Gastrocnemius medialis (tissue), 4 donors: ENCODE measurements around the gene DYNLT4. TPM values are rescaled to one million over a fixed set of nuclear protein-coding genes. Genes with fewer than 3 reads are reported as not detected.
A peak's percentile ranks its signal among the peaks of the same experiment; 100 is the strongest.
"Not testable (repeated sequence)": the region's sequence is repeated elsewhere in the genome, so short reads cannot be mapped to it uniquely, and the experiment has no call there.

ENCODE experiments used
- ATAC-seq, 2 donors: fragments of 150-250 bp; one replicate each; pipeline ENCODE4 v1.9.1; 2016
- DNase-seq, 2 donors: peaks; one replicate each; pipeline ENCODE4 v3.0.0-alpha.2; 2019
- H3K27ac ChIP-seq, 4 donors: fragments of 200-600 bp; sonication (generic); 1 replicate in 1 of 4; 2 replicates in 3 of 4; pipeline ENCODE4 v1.5.1; 2016 to 2018; ENCODE audit warnings: mild to moderate bottlenecking in 2 of 4, moderate library complexity in 1 of 4
- H3K27me3 ChIP-seq, 3 donors: fragments of 200-600 bp; sonication (generic) in 2 of 3; 1 replicate in 1 of 3; 2 replicates in 2 of 3; pipeline versions ENCODE4 v1.5.1 to v1.6.0; 2016 to 2019; ENCODE audit warnings: mild to moderate bottlenecking in 1 of 3, moderate library complexity in 1 of 3
- H3K36me3 ChIP-seq, 2 donors: fragments of 200-600 bp; sonication (generic) in 1 of 2; one replicate each; pipeline ENCODE4 v1.5.1; 2017 to 2018
- H3K4me1 ChIP-seq, 2 donors: fragments of 200-600 bp; sonication (generic) in 1 of 2; one replicate each; pipeline ENCODE4 v1.5.1; 2016 to 2017; ENCODE audit warnings: mild to moderate bottlenecking in 2 of 2
- H3K4me3 ChIP-seq, 4 donors: fragments of 200-600 bp; sonication (generic) in 3 of 4; 1 replicate in 1 of 4; 2 replicates in 3 of 4; pipeline ENCODE4 v1.5.1; 2016 to 2019; ENCODE audit warnings: mild to moderate bottlenecking in 2 of 4
- H3K9me3 ChIP-seq, 3 donors: fragments of 200-600 bp; sonication (generic) in 2 of 3; 1 replicate in 1 of 3; 2 replicates in 2 of 3; pipeline ENCODE4 v1.5.1; 2016 to 2019
- CTCF ChIP-seq, 5 experiments: fragments of 450-650 bp in 3 of 5; fragments of 200-600 bp in 2 of 5; sonication (generic) in 2 of 5; IDR thresholded peaks in 4 of 5; conservative IDR thresholded peaks in 1 of 5; 1 replicate in 4 of 5; 2 replicates in 1 of 5; pipeline ENCODE4 v1.5.1; 2016 to 2019; ENCODE audit warnings: antibody characterized with exemption in 5 of 5, mild to moderate bottlenecking in 3 of 5, moderate library complexity in 3 of 5
- POLR2A ChIP-seq, 2 donors: fragments of 450-650 bp; IDR thresholded peaks; one replicate each; pipeline ENCODE4 v1.6.1; 2017; ENCODE audit warnings: antibody characterized with exemption in 2 of 2, mild to moderate bottlenecking in 2 of 2, moderate library complexity in 2 of 2
- in situ Hi-C, 4 donors: fragments of 200-750 bp; cut with MboI; loops; one replicate each; pipeline versions ENCODE4 v1.15.0 to v1.8.0; 2017; ENCODE audit warnings: low sequenced_read_pairs in 4 of 4
- intact Hi-C: fragments of 100-400 bp; cut with DNase I; formaldehyde crosslinking; loops from one replicate; pipeline ENCODE4 v1.15.1; 2023; ENCODE audit warnings: low total_unique reads
- total RNA-seq, 4 donors: library from RNA; depleted of rRNA; stranded (reverse); fragments of >200 nt; gene quantifications; one replicate each; pipeline versions ENCODE4 v1.1.0 to v1.2.3, GENCODE V29; 2016

DYNLT4 gene
- total RNA-seq, 4 donors from 2014 or later = not detected

- peaks cover 3 to 7% of the 10 kb centered on the region in 2 donors for H3K4me1 ChIP-seq
- peak; percentile 62 to 64 for ATAC-seq
- H3K36me3 ChIP-seq = no peaks in the 10 kb centered on the region
- peak in 1 of 2 donors; percentile 30 for DNase-seq
- H3K27me3 ChIP-seq = no peaks in the 10 kb centered on the region
- intact Hi-C loops (loop anchor here (10.0 kb wide), 1 partner anchor 142 kb away; the partner anchor contains the start of gene EIF2B3), in situ Hi-C loops (no loop called here)
- peak within 1 kb of the TSS; percentile 55 to 64 (median 60) for H3K4me3 ChIP-seq
- H3K9me3 ChIP-seq = no peaks in the 10 kb centered on the region
- no peak for TF ChIP-seq CTCF (IDR thresholded peaks at IDR 0.05 in 4 of 5, conservative IDR thresholded peaks at IDR 0.05 in 1 of 5)
- peak in 1 of 2 donors; percentile 12 for TF ChIP-seq POLR2A (IDR thresholded peaks at IDR 0.05)
- H3K27ac ChIP-seq = peak within 1 kb of the TSS in 3 of 4 donors; percentile 13 to 52 (median 27)
Observed at GRCh38 chr1:44842862-44843655, 35.9 kb upstream of the DYNLT4 start, which contains the start of gene PTCH2. Gene PTCH2 (minus strand): TSS chr1:44843253. CDS start chr1:44842932, 321 bp downstream.

- Histone ChIP-seq H3K4me3 (peak overlapping the region; percentile 55 to 64 (median 60)), H3K9me3 (no peaks in the 10 kb centered on the region), H3K27me3 (no peaks in the 10 kb centered on the region), H3K4me1 (peaks cover 3 to 7% of the 10 kb centered on the region in 2 donors), H3K27ac (peak overlapping the region in 2 of 4 donors; percentile 13 to 52), H3K36me3 (no peaks in the 10 kb centered on the region)
- in situ Hi-C loops = no loop called here
- intact Hi-C loops = loop anchor here (10.0 kb wide), 1 partner anchor 142 kb away; the partner anchor contains the start of gene EIF2B3
- DNase-seq = no peak
- no peak for ATAC-seq
- TF ChIP-seq CTCF (IDR thresholded peaks at IDR 0.05 in 4 of 5, conservative IDR thresholded peaks at IDR 0.05 in 1 of 5) = no peak
- TF ChIP-seq POLR2A (IDR thresholded peaks at IDR 0.05) = no peak
Observed at GRCh38 chr1:44842486-44842861, 35.3 kb upstream of the DYNLT4 start.

GRCh38 chr1:44839576-44839975 is 32.4 kb upstream of the DYNLT4 start:
- no peaks in the 10 kb centered on the region for H3K27me3 ChIP-seq
- H3K4me3 ChIP-seq = no peak overlapping the region
- peaks cover 3 to 7% of the 10 kb centered on the region in 2 donors for H3K4me1 ChIP-seq
- ATAC-seq (no peak), DNase-seq (no peak)
- no peak for TF ChIP-seq POLR2A (IDR thresholded peaks at IDR 0.05)
- no peak for TF ChIP-seq CTCF (IDR thresholded peaks at IDR 0.05 in 4 of 5, conservative IDR thresholded peaks at IDR 0.05 in 1 of 5)
- intact Hi-C loops (loop anchor here (5.0 to 10.0 kb wide), 3 partner anchors 52 to 463 kb away; partner anchors contain the start of genes BEST4, HECTD3 and UROD), in situ Hi-C loops (loop anchor here in 1 of 4 donors (10.0 kb wide), 1 partner anchor 55 kb away; the partner anchor contains the start of gene BEST4)
- H3K9me3 ChIP-seq = no peaks in the 10 kb centered on the region
- no peaks in the 10 kb centered on the region for H3K36me3 ChIP-seq
- no peak overlapping the region for H3K27ac ChIP-seq

- intact Hi-C loops (loop anchor here (5.0 to 10.0 kb wide), 3 partner anchors 51 to 464 kb away; partner anchors contain the start of genes BEST4, HECTD3 and UROD), in situ Hi-C loops (loop anchor here in 1 of 4 donors (10.0 kb wide), 1 partner anchor 53 kb away; the partner anchor contains the start of gene BEST4)
- H3K9me3 ChIP-seq, H3K27ac ChIP-seq, ATAC-seq, DNase-seq, H3K4me1 ChIP-seq, H3K4me3 ChIP-seq, H3K36me3 ChIP-seq, H3K27me3 ChIP-seq: not testable (repeated sequence)
Observed at GRCh38 chr1:44838294-44838693, 31.1 kb upstream of the DYNLT4 start.
